Measurements from ENCODE around the gene GAL3ST2. TPM values are rescaled to one million over a fixed set of nuclear protein-coding genes. Genes with fewer than 3 reads are reported as not detected.
"Not testable (repeated sequence)": the region's sequence is repeated elsewhere in the genome, so short reads cannot be mapped to it uniquely, and the experiment has no call there.

GAL3ST2 gene
- total RNA-seq, 1 donor from 2014 or later, result 0.55 TPM

DNA sequence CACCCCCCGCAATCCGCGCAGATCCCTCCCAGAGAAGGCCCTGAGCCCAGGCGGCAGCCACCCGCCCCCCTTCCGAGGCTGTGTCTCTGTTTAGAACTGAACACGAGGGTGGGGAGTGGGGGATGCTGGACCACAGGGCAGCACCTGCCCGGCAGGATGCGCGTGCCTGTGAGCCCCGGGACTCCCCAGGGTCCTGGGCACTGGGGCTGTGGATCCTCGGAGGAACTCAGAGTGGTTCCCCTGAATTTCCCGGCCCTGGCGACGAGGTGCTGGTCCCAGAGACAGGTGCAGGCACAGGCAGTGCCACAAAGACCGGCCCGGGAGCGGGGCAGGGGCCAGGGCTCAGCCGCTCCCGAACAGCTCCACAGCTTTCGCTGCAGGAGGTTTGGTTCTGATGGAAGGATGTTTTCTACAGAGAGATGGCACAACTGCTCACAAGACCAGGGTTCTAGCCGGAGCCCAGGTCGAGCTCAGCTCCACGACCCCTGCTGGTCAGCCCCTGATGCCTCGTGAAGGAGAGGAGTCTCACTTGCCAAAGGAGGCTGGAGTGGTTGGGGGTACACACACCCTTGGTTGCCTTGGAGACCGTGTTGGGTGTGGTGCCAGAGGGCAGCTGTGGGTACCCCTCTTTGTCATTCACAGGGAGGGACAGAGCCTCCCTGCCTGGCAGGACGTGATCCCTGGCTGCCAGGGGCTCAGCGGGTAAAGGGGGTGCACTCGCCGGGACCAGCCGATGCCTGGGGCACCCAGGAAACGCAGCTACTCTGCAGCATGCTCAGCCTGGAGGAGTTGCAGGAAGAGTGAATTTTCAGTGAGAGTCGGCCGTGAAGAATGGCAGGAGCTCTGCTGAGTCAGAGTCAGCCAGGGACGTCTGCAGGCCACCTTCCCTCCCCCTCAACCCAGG, 28.0 kb downstream of the GAL3ST2 start:
- ATAC-seq (no peak), DNase-seq (ENCODE audit: low spot score) (no peak)

DNA sequence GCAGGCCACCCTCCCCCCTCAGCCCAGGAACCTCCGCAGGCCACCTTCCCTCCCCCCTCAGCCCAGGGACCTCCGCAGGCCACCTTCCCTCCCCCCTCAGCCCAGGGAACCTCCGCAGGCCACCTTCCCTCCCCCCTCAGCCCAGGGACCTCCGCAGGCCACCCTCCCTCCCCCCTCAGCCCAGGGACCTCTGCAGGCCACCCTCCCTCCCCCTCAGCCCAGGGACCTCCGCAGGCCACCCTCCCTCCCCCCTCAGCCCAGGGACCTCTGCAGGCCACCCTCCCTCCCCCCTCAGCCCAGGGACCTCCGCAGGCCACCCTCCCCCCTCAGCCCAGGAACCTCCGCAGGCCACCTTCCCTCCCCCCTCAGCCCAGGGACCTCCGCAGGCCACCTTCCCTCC, 29.6 kb downstream of the GAL3ST2 start:
- not testable (repeated sequence) for ATAC-seq; DNase-seq (ENCODE audit: low spot score)

DNA sequence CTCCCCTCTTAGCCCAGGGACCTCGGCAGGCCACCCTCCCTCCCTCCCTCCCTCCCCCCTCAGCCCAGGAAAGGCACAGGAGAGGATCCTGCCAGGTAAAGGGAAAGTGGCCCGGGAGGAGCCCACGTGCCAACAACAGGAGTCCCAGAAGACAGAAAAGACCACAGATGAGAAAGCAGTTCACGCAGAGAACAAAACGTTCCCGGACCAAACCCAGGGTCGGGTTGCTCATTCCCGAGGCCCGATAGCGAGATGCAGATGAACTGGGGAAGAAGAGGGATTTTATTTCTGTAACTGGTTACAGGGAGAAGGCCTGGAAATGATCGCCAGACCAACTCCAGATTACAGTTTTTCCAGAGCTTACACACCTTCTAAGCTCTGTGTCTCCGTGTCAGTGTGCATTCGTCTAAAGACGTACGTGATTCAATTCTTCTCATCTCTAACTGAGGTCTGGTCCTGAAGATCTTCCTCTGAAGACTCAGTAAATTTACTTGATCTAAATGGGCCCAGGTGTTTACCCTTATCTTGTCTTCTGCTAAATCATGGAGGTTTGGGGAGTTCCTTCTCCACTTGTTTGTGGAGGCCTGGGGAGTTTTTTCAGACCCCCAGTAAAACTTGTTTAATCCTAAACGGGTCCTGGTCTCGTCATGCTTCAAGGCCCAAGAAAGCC, 31.6 kb downstream of the GAL3ST2 start:
- DNase-seq (ENCODE audit: low spot score), result no peak
- ATAC-seq, result no peak

DNA sequence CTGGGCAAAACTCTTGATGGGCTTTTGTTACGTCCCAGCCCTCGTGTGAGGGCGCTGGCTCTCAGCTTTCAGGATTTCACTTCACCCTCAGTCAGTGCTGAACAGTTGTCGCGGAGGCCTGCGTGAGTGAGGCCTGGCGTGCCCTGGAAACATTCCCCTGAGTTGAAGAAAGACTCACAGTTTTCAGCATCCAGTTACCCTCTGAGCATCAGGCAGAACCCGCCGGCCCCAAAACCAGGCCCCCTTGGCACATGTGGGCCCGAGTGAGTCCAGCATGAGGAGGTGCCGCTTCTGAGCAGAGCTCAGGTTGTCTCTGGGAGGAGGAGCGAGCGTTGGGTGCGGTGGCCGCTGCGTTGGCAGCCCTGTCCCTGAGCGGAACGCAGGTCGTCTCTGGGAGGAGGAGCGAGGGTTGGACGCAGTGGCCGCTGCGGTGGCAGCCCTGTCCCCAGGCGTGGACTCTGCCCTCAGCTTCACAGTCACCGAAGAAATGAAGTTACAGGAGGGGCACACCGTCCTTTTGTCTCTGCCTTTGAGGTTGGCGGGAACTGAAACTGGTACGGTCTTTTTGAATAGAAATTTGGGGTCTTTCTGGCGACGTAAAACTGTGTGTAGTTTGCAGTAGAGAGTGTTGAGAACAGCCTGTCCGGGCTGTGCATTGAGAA, 32.2 kb downstream of the GAL3ST2 start, which contains the start of gene NEU4:
Gene NEU4 (plus strand): TSS at position 473 of the 662 bp plus-strand sequence. CDS start 5,292 bp downstream, outside the sequence.
- ATAC-seq, result peak; percentile 75
- peak; percentile 92 for DNase-seq (ENCODE audit: low spot score)

DNA sequence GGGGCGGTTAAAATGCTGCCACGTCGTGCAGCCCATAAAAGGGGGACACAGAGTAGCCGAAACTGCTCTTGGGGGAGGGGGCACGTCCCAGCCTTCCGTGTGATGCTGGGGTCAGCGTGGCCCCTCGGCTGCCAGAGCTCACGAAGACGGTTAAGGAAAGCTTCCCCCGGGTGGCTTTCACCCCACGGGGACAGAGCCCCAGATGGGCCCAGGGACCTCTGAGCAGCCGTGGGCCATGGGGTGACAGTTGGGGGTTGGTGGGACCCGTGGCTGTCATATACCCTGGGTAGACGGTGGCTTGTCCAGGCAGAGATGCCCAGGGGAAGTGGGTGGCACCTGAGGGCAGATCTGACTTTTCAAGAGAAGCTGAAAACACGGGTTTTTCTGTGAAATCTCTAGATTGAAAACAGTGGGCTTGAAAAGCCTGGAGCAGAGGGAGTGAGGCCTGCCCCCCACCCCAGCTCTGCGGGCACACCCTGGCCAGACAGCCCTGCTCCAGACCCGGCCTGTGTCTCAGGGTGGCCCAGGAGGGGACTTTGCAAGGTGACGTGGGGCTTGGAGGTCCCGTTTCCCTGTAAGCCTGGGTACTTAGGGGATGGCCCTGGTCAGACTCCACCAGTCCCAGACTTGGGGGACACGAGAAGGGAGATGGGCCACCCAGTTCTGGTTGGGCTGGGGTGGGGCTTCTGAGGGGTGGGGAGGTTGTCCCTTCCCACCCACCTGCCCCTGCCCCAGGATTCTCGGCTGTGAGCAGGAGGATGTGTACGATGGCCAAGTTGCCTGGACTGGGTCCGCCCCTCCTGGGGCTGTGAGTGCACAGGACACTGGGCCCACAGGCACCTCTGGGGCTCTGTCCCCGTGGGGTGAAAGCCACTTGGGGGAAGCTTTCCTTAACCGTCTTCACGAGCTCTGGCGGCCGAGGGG, 33.0 kb downstream of the GAL3ST2 start:
- DNase-seq (ENCODE audit: low spot score) (peak; percentile 53), ATAC-seq (peak; percentile 27)

DNA sequence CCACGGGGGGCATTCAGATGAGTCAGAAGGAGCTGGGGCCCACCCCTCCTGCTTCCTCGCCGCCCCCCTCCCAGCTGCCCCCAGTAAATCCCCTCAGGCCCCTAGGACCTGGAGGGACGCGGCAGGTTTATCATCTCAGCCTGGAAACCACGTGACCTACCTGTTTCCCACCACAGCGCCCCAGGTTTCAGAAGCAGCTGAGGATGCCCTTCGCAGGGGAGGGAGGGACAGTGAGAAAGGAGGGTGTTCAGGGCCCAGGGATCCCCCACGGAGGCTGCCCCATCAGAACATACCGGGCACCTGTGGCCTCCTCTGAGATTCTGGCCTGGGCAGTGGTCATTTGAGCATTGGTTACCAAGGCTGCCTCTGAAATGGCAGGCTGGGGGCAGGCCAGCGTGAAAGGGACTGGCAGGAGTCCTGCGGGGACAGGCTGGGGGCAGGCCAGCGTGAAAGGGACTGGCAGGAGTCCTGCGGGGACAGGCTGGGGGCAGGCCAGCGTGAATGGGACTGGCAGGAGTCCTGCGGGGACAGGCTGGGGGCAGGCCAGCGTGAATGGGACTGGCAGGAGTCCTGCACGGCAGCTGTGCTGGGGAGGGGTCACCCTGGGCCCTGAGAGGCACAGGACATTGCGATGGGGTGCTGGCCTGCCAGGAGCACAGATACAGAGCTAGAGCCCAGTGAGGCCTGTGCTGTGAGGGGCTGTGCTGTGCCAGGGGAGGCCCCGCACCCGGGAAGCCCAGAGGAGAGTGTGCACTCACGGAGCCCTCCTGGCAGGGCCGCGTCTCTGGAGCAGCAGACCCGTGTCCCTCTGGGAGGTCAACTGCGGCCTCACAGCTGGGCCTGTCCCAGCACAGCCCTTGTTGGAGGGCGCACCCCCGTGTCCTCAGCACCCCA, 33.9 kb downstream of the GAL3ST2 start:
- ATAC-seq (peak; percentile 62), DNase-seq (ENCODE audit: low spot score) (peak; percentile 83)

DNA sequence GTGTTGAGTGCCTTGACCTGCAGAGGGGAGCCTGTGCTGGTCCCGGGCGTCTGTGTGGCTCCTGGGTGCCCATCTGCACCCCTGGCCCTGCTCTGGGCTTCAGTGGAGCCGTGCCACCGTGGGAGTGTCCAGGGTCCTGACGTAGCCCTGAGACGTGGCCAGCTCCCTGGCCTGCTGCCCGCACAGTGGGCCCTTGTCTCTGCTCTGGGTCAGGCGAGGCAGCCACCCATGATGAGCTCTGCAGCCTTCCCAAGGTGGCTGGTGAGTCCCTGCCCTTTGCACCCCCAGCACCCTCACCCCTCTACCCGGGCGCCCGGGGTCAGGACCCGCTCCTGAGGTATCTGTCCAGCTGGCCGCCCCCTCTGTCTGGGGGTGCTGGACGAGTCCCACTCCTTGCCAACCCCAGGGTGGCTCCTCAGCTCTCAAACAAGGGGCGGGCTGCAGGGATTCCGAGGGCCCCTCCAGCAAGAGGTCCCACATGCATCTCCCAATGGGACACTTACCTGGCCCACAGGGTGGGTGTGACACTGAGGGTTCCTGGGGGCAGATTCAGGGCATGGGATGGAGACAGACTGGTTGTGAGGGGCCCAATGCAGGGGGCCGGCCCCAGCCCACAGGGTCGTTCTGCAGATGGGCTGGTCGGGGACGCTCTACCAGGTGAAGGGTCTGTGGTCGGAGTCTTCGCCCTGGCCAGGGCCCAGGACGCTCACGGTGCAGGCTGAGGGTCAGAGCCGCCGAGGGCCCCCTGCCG, 34.8 kb downstream of the GAL3ST2 start:
- peak; percentile 62 for ATAC-seq
- peak; percentile 86 for DNase-seq (ENCODE audit: low spot score)

DNA sequence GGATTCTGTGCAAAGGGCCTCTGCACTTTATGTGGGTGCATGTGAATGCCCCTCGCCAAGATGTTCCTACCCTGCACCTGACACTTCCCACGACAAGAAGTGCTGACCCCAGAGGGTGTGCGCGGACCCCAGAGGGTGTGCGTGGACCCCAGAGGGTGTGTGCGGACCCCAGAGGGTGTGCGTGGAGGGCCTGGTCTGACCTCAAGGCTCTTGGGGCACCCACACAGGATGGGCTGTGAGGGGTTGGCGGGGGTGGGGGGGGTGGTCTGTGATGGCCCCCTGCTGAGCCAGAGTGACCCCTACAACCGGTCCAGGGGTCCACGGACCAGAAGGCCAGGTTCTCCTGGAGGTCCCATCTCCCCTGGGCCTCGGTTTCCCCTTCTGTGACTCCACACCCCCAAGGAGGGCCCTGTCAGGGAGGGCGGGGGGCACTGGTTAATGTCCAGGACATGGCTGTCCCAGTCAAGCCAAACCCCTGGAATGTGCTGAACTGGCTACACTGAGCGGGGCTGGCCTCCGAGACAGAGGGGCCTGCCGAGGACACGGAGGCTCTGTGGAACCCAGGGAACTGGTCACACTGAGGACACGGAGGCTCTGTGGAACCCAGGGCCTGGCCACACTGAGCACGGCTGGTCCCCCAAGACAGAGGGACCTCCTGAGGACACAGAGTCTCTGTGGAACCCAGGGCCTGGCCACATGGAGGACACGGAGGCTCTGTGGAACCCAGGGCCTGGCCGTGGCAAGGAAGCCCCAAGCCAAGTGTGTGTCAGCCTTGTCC, 35.5 kb downstream of the GAL3ST2 start:
- DNase-seq (ENCODE audit: low spot score), result no peak

DNA sequence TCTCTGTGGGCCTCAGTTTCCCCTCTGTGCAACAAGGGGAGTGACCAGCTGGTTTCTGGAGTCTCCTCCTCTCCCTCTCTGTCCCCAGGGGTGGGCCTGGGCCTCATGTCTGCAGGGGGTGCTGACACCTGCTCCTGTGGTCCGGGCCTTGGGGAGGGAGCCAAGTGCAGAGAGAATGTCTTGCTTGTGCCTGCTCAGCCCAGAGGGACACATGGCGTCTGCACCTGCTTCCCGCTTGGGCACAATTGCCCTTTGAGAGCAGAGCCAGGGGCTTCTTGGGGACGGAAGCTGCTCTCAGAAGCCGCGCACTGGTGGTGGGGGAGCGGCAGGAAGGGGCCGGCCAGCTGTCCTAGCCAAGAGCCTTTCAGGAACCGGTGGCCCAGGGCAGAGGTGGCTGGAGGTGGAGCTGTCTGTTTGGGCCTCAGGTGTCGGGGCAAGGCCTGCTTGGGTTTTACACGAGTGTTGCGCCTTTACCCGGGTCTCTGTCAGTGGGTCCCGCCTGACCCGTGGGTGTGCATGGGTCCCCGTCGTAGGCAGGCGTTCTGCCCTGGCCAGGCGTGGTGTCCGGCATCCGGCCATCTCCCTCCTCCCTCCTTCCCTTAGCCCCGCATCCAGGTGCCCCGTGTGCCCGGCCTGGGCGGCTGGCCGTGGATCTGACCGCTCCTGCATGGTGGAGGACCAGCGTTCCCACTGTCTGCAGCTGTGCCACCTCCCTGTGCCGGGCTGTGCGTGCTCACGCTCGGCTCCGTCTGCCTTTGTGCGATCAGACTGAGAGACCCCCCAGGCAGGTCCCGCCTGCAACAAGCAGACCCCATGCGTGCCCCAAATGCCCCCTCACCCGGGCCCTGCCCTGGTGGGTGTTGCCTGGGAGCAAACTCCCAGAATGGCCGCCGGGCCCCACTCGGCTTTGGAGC, 36.4 kb downstream of the GAL3ST2 start:
- ATAC-seq, result no peak
- DNase-seq (ENCODE audit: low spot score), result peak; percentile 46

More for the DNA sequence above, 35.5 kb downstream of the GAL3ST2 start:
- ATAC-seq, result no peak

DNA sequence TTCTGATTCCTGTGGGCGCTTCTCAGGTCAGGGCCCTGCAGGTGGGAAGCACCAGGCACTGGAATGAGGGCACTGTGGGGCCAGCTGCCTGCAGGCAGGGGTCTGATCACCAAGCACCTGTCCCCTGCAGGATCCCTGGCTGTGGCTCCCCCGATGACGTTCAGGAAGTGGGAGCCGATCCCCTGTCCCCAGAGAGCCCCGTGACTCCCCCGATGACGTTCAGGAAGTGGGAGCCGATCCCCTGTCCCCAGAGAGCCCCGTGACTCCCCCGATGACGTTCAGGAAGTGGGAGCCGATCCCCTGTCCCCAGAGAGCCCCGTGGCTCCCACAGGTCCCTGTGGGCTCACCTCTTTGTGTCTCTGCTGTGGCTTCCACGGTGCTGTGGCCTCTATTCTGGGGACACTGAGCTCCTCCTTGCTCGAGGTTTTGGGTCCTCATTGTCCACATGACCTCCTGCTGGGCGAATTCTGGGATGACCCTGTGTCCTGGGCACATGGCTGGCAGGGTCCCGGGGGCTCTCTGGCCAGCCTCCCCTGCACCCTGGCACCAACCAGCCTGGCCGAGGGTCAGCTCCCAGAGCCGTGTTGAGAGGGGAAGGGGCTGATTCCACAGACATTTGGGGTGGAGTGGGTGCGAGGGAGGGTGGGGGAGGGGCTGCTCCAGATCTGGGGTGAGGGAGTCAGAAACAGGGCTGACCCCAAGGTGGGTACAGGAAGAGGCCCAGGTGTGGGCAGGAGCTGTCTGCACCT, 37.2 kb downstream of the GAL3ST2 start:
- no peak for DNase-seq (ENCODE audit: low spot score)
- ATAC-seq, result no peak

DNA sequence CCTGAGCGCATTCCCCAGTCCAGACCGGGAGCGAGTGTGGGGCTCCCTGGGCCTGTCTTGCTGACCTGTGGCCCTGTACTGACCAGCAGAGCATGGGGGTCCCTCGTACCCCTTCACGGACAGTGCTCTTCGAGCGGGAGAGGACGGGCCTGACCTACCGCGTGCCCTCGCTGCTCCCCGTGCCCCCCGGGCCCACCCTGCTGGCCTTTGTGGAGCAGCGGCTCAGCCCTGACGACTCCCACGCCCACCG, 37.7 kb downstream of the GAL3ST2 start:
- no peak for DNase-seq (ENCODE audit: low spot score)
- no peak for ATAC-seq

DNA sequence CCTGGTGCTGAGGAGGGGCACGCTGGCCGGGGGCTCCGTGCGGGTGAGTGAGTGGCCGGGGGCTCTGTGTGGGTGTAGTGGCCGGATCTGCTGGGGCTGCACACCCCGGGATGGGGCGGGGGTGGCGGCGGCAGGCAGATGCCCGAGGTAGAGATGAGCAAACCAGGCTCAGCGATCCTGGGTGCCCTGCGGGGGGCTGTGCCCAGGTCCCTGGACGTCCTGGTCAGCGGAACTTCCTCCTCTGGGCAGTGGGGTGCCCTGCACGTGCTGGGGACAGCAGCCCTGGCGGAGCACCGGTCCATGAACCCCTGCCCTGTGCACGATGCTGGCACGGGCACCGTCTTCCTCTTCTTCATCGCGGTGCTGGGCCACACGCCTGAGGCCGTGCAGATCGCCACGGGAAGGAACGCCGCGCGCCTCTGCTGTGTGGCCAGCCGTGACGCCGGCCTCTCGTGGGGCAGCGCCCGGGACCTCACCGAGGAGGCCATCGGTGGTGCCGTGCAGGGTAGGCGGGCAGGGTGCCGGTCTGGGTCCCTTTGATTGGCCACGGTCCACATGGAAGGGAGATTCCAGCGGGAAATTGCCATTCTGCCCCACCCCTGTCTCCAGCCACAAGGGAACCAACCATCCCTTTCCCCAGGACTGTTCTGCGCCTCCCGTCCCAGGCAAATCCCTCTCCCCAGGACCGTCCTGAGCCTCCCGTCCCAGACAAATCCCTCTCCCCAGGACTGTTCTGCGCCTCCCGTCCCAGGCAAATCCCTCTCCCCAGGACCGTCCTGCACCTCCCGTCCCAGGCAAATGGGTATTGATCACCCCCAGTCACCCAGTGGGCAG, 38.2 kb downstream of the GAL3ST2 start:
- DNase-seq (ENCODE audit: low spot score) (no peak), ATAC-seq (no peak)

DNA sequence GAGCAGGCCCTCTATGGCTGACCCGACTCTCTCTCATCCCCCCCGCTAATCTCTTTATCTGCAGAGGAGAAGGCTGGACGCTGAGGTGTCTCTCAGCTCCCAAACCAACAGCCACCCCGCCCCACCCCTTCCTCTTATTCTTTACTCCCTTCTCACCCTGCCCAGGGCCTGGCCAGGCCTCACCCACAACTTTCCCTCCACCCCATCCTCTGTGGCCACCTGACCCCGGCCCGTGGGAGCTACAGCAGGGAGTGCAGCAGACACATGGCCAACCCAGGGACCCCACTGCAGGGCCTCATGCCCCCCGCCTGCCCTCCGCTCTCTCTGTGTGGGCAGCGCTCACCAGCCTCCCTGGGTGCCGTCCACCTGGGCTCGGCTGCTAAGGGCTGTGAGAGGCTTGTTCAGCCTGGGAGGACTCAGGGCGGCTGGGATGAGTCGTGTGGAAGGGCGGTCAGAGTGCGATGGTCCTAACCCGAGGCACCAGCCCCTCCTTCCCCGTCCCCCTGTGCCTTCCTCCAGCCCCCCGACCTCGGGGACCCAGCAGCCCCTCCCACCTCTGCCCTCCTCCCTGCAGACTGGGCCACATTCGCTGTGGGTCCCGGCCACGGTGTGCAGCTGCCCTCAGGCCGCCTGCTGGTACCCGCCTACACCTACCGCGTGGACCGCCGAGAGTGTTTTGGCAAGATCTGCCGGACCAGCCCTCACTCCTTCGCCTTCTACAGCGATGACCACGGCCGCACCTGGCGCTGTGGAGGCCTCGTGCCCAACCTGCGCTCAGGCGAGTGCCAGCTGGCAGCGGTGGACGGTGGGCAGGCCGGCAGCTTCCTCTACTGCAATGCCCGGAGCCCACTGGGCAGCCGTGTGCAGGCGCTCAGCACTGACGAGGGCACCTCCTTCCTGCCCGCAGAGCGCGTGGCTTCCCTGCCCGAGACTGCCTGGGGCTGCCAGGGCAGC, 39.1 kb downstream of the GAL3ST2 start:
- DNase-seq (ENCODE audit: low spot score) (no peak), ATAC-seq (no peak)

DNA sequence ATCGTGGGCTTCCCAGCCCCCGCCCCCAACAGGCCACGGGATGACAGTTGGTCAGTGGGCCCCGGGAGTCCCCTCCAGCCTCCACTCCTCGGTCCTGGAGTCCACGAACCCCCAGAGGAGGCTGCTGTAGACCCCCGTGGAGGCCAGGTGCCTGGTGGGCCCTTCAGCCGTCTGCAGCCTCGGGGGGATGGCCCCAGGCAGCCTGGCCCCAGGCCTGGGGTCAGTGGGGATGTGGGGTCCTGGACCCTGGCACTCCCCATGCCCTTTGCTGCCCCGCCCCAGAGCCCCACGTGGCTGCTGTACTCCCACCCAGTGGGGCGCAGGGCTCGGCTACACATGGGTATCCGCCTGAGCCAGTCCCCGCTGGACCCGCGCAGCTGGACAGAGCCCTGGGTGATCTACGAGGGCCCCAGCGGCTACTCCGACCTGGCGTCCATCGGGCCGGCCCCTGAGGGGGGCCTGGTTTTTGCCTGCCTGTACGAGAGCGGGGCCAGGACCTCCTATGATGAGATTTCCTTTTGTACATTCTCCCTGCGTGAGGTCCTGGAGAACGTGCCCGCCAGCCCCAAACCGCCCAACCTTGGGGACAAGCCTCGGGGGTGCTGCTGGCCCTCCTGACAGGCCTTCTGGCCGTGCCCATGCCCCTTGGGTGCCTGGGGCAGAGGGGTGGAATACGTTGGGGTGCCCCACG, 40.0 kb downstream of the GAL3ST2 start:
- DNase-seq (ENCODE audit: low spot score) (no peak), ATAC-seq (no peak)

Measured in left lobe of liver (tissue), 2 donors.